GM23248 (cell line): Measurements from ENCODE around the gene TMEM196. TPM values are rescaled to one million over a fixed set of nuclear protein-coding genes. Genes with fewer than 3 reads are reported as not detected.

Experiments
- DNase-seq: peaks from one replicate; pipeline ENCODE4 v3.0.0-alpha.2; 2015
- H2AFZ ChIP-seq: fragments of 200-600 bp; sonication (generic); 2 replicates; pipeline ENCODE4 v1.6.1; 2016; ENCODE audit warnings: antibody characterized with exemption
- H3F3A ChIP-seq: fragments of 200-600 bp; sonication (generic); 2 replicates; pipeline ENCODE4 v1.6.1; 2016; ENCODE audit warnings: mild to moderate bottlenecking, antibody characterized with exemption, mixed run types; ENCODE audit not compliant: insufficient read depth
- H3K27ac ChIP-seq: fragments of 200-600 bp; sonication (generic); 2 replicates; pipeline ENCODE4 v1.5.1; 2016; ENCODE audit warnings: mild to moderate bottlenecking
- H3K27me3 ChIP-seq: fragments of 200-600 bp; sonication (generic); replicated peaks from 2 replicates; pipeline ENCODE4 v1.6.1; 2016; ENCODE audit warnings: mild to moderate bottlenecking; ENCODE audit not compliant: insufficient read depth
- H3K36me3 ChIP-seq: fragments of 200-600 bp; sonication (generic); 2 replicates; pipeline ENCODE4 v1.6.1; 2016; ENCODE audit warnings: low read depth, mild to moderate bottlenecking
- H3K4me1 ChIP-seq: fragments of 200-600 bp; sonication (generic); 2 replicates; pipeline ENCODE4 v1.6.1; 2016; ENCODE audit warnings: mild to moderate bottlenecking; ENCODE audit not compliant: insufficient read depth
- H3K4me2 ChIP-seq: fragments of 200-600 bp; sonication (generic); one replicate; pipeline ENCODE4 v1.6.1; 2016; ENCODE audit warnings: mild to moderate bottlenecking; ENCODE audit not compliant: unreplicated experiment
- H3K4me3 ChIP-seq: fragments of 200-600 bp; sonication (generic); 2 replicates; pipeline ENCODE4 v1.5.1; 2016; ENCODE audit warnings: mild to moderate bottlenecking
- H3K79me2 ChIP-seq: fragments of 200-600 bp; sonication (generic); 2 replicates; pipeline ENCODE4 v1.6.1; 2016; ENCODE audit warnings: mild to moderate bottlenecking; ENCODE audit not compliant: insufficient read depth
- H3K9ac ChIP-seq: fragments of 200-600 bp; sonication (generic); 2 replicates; pipeline ENCODE4 v1.6.1; 2016; ENCODE audit warnings: mild to moderate bottlenecking
- H3K9me2 ChIP-seq: fragments of 200-600 bp; sonication (generic); 2 replicates; pipeline ENCODE4 v1.6.1; 2016; ENCODE audit warnings: mixed run types, mild to moderate bottlenecking, moderate library complexity; ENCODE audit not compliant: insufficient read depth
- H3K9me3 ChIP-seq: fragments of 200-600 bp; sonication (generic); one replicate; pipeline ENCODE4 v1.6.1; 2017; ENCODE audit warnings: low read depth
- H4K20me1 ChIP-seq: fragments of 200-600 bp; sonication (generic); 2 replicates; pipeline ENCODE4 v1.6.0; 2016; ENCODE audit not compliant: insufficient read depth
- EZH2 ChIP-seq: fragments of 200-600 bp; sonication (generic); IDR thresholded peaks from 2 replicates; pipeline ENCODE4 v1.6.1; 2018; ENCODE audit warnings: antibody characterized with exemption, mild to moderate bottlenecking; ENCODE audit not compliant: insufficient read depth, poor library complexity, severe bottlenecking
- EZH2phosphoT487 ChIP-seq: fragments of 200-600 bp; sonication (generic); IDR thresholded peaks from 2 replicates; pipeline ENCODE4 v1.6.1; 2018; ENCODE audit warnings: antibody characterized with exemption, moderate library complexity, mild to moderate bottlenecking, low read depth; ENCODE audit not compliant: insufficient read depth
- WGBS, 2 experiments: methylation state at CpG; one replicate each; pipeline ENCODE4 v1.1.6; 2015 to 2017; ENCODE audit warnings: low lambda C conversion rate in 2 of 2, low coverage in 1 of 2; ENCODE audit errors: missing lambda C conversion rate in 2 of 2; 5-methylcytosine and 5-hydroxymethylcytosine counted together
- in situ Hi-C: fragments of 300-500 bp; cut with MboI; formaldehyde crosslinking; loops from 2 replicates; pipeline ENCODE4 v1.15.0; 2020
- microRNA-seq: library from miRNA; unstranded; fragments of <30 nt; microRNA quantifications from one replicate; pipeline ENCODE4, GENCODE V29; 2016; ENCODE audit warnings: borderline number of aligned reads
- polyA plus RNA-seq: library from polyadenylated mRNA; unstranded; fragments of >200 nt; fragmentation: Nextera tagmentation; extraction: Ambion mirVana; gene quantifications from 2 replicates; pipeline ENCODE4 v1.2.1, GENCODE V29; 2016
- small RNA-seq: library from RNA; depleted of rRNA; stranded (forward); fragments of <200 nt; gene quantifications from one replicate; pipeline ENCODE3, GENCODE V24; 2014; ENCODE audit warnings: low read depth, low replicate concordance
- total RNA-seq: library from RNA; depleted of rRNA; stranded (reverse); fragments of >200 nt; shearing (Covaris generic); gene quantifications from 2 replicates; pipeline ENCODE4 v1.2.3, GENCODE V29; 2014; rRNA removed

Gene TMEM196
- total and polyA plus RNA-seq, 2 experiments from 2014 or later, result not detected

DNA sequence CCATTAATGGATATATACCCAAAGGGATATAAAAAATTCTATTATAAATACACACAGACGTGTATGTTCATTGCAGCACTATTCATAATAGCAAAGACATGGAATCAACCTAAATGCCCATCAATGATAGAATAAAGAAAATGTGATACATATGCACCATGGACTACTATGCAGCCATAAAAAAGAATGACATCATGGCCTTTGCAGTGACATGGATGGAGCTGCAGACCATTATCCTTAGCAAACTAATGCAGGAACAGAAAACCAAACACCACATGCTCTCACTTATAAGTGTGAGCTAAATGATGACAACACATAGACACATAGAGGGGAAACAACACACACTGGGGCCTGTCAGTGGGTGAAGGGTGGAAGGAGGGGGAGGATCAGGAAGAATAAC is 97.6 kb downstream of the TMEM196 start:
- Histone ChIP-seq H4K20me1 (no peaks in the 10 kb centered on the region), H3K36me3 (no peaks in the 10 kb centered on the region), H3K4me3 (no peak overlapping the region), H3K4me1 (no peaks in the 10 kb centered on the region), H3K9me3 (no peaks in the 10 kb centered on the region), H3K79me2 (no peaks in the 10 kb centered on the region), H3K27me3 (no peaks in the 10 kb centered on the region), H3K9ac (no peak overlapping the region), H3K27ac (no peak overlapping the region), H3K4me2 (no peak overlapping the region), H3F3A (no peaks in the 10 kb centered on the region), H2AFZ (no peak overlapping the region), H3K9me2 (no peaks in the 10 kb centered on the region)
- 77 to 83% methylated on average over 1 of the region's 1 CpG for WGBS, 2 experiments
- TF ChIP-seq EZH2phosphoT487 (no peak), EZH2 (no peak)
- DNase-seq, result no peak
- in situ Hi-C loops, result no loop called here

DNA sequence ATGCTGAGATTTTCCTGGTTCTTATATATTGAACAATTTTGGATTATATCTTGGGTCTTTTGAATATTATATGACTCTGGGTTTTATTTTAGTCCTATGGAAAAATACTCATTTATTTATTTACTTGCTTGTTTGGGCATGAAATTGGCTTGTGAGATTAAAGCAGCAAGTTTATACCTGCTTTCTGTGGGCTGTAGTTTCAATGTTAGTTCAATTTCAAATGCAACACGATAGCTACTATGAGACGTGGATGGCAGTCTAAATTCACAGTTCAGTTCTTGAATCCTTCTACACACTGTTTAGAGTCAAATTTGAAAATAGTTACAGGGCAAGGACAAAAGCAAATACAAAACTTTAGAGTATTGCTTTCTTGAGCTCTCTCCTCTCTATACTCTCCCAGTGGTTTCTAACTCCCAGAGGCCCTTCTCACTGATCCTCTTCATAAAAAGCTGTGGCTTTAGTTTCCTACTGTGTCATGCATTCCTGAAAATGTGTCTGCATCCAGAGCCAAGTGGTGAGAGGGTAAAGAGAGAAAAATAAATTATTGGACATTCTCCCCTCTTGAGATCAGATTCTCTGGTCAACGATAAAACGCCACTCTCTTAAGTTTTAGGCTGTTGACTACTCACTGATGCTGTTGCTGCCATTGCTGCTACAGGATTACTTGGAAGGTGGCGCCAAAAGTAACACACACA is 99.0 kb downstream of the TMEM196 start:
- H3K27ac ChIP-seq, result no peak overlapping the region
- H4K20me1 ChIP-seq, result no peaks in the 10 kb centered on the region
- H3K4me1 ChIP-seq, result no peaks in the 10 kb centered on the region
- no peak overlapping the region for H3K4me3 ChIP-seq
- H3K9me3 ChIP-seq, result no peaks in the 10 kb centered on the region
- no peaks in the 10 kb centered on the region for H3K36me3 ChIP-seq
- H3K4me2 ChIP-seq, result no peak overlapping the region
- 81 to 85% methylated on average over 5 of the region's 5 CpGs for WGBS, 2 experiments
- DNase-seq, result peak; percentile 38
- H3K27me3 ChIP-seq, result no peaks in the 10 kb centered on the region
- no peak for TF ChIP-seq EZH2phosphoT487
- TF ChIP-seq EZH2, result no peak
- no peak overlapping the region for H3K9ac ChIP-seq
- no peaks in the 10 kb centered on the region for H3F3A ChIP-seq
- H3K79me2 ChIP-seq, result no peaks in the 10 kb centered on the region
- H3K9me2 ChIP-seq, result no peaks in the 10 kb centered on the region
- in situ Hi-C loops, result loop anchor here (25.0 kb wide), 1 partner anchor 1312 kb away; no protein-coding TSS in a partner anchor
- H2AFZ ChIP-seq, result no peak overlapping the region

DNA sequence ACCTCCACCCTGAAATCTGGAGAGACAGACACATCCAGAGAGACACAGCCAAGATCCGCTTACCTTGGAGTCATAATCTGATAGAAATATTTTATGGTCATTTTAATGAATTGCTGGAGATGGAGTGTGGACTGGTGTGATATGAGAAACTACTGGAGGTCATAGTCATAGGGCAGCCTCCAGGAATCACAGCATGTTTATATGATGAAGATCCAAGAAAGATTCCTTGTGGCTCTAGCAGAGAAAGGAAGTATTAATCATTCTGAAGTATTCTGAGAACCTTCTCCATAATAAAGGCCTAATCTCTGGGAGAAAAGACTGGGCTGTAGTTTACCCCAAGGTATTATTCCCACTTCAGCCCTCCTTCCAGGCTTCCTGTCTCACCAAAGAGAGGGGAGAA is 102.6 kb downstream of the TMEM196 start:
- Histone ChIP-seq H3K4me2 (no peak overlapping the region), H3K9me3 (no peaks in the 10 kb centered on the region), H3K27me3 (no peaks in the 10 kb centered on the region), H3K36me3 (no peaks in the 10 kb centered on the region), H2AFZ (no peak overlapping the region), H3K9ac (no peak overlapping the region), H4K20me1 (no peaks in the 10 kb centered on the region), H3K79me2 (no peaks in the 10 kb centered on the region), H3K27ac (no peak overlapping the region), H3K9me2 (no peaks in the 10 kb centered on the region), H3K4me1 (no peaks in the 10 kb centered on the region), H3K4me3 (no peak overlapping the region), H3F3A (no peaks in the 10 kb centered on the region)
- in situ Hi-C loops, result loop anchor here (25.0 kb wide), 1 partner anchor 1309 kb away; no protein-coding TSS in a partner anchor
- no peak for DNase-seq
- TF ChIP-seq EZH2phosphoT487 (no peak), EZH2 (no peak)
- 100% methylated on average over 1 of the region's 1 CpG for WGBS, 2 experiments

Small RNA genes lying within 50 kb of the gene (microRNA-seq; reads per million reads assigned to microRNA genes)
- gene MIR3146, result not detected

Small RNA genes lying within 50 kb of the gene (small RNA-seq; reads per million reads assigned to genes)
- gene MIR3146, result not detected

Other genes with a start within 250 kb of the TMEM196 start
- 12.5 and 15.9 TPM in 2 replicates for gene POLR1F, start 64.6 kb downstream of the TMEM196 start, total RNA-seq
- gene POLR1F, start 64.6 kb downstream of the TMEM196 start, polyA plus RNA-seq, result 24.7 and 27.0 TPM in 2 replicates